GM21447 (cell line): Measurements from ENCODE around the gene ERVK3-1.
A peak's percentile ranks its signal among the peaks of the same experiment; 100 is the strongest.

ENCODE experiments used
- ATAC-seq: cut with Tn5 transposase; IDR thresholded peaks from one replicate; pipeline ENCODE4 v1.9.1; 2021; ENCODE audit not compliant: unreplicated experiment

The ERVK3-1 gene

GRCh38 chr19:58357481-58358145 is 52.4 kb downstream of the ERVK3-1 start:
- no peak for ATAC-seq

GRCh38 chr19:58361900-58362271 is 56.7 kb downstream of the ERVK3-1 start:
- no peak for ATAC-seq

- ATAC-seq: peak; percentile 83
Measured at GRCh38 chr19:58362272-58362994, 57.3 kb downstream of the ERVK3-1 start, which contains the start of gene ZNF497. Gene ZNF497, minus strand, starts transcription at chr19:58362751. Its CDS starts 5,116 bp downstream, at chr19:58357635.

- ATAC-seq: no peak
Measured at GRCh38 chr19:58364146-58364545, 59.0 kb downstream of the ERVK3-1 start.
